WTC11 (cell line): ENCODE data around the gene LCLAT1.

Experiments
- ATF3 ChIP-seq: sonication (generic); formaldehyde crosslinking; conservative IDR thresholded peaks from 2 replicates; pipeline ENCODE4 v1.8.1; 2022; ENCODE audit warnings: mild to moderate bottlenecking, missing genetic modification reagents
- CBFB ChIP-seq: sonication (generic); formaldehyde crosslinking; IDR thresholded peaks from 2 replicates; pipeline ENCODE4 v1.8.1; 2022; ENCODE audit warnings: mild to moderate bottlenecking, low read depth, missing genetic modification reagents
- CREB1 ChIP-seq: sonication (generic); formaldehyde crosslinking; IDR thresholded peaks from 2 replicates; pipeline ENCODE4 v1.8.0; 2023; ENCODE audit warnings: mild to moderate bottlenecking, missing genetic modification reagents
- CTCF ChIP-seq: fragments of 200-600 bp; IDR thresholded peaks from 2 replicates; pipeline ENCODE4 v1.8.0; 2022; ENCODE audit warnings: antibody characterized with exemption
- FOXP4 ChIP-seq: sonication (generic); formaldehyde crosslinking; IDR thresholded peaks from 2 replicates; pipeline ENCODE4 v1.8.0; 2022; ENCODE audit warnings: mild to moderate bottlenecking, missing genetic modification reagents
- JUN ChIP-seq: sonication (generic); formaldehyde crosslinking; IDR thresholded peaks from 2 replicates; pipeline ENCODE4 v1.8.0; 2023; ENCODE audit warnings: mild to moderate bottlenecking, missing genetic modification reagents
- NFE2L1 ChIP-seq: sonication (generic); formaldehyde crosslinking; IDR thresholded peaks from 2 replicates; pipeline ENCODE4 v1.8.1; 2023; ENCODE audit warnings: missing genetic modification reagents

- no peak for TF ChIP-seq JUN (CRISPR knock-in tag)
- no peak for TF ChIP-seq ATF3 (CRISPR knock-in tag)
- TF ChIP-seq NFE2L1 (CRISPR knock-in tag): no peak
- TF ChIP-seq CTCF: no peak
- no peak for TF ChIP-seq CBFB (CRISPR knock-in tag)
- no peak for TF ChIP-seq CREB1 (CRISPR knock-in tag)
- TF ChIP-seq FOXP4: no peak
Measured at GRCh38 chr2:30421604-30422443, 25.2 kb upstream of the LCLAT1 start.
